Pons (tissue), 1 donor: ENCODE data around the gene SPATA6.
"Not testable (repeated sequence)": the region's sequence is repeated elsewhere in the genome, so short reads cannot be mapped to it uniquely, and the experiment has no call there.

ENCODE experiments used
- DNase-seq: peaks from one replicate; pipeline ENCODE4 v3.0.0-alpha.2; 2016; ENCODE audit warnings: low spot score

SPATA6 gene

GRCh38 chr1:48471691-48472576 lies at the start of gene SPATA6:
Gene SPATA6 (minus strand): TSS chr1:48472204. CDS start chr1:48472008, 196 bp downstream.
- DNase-seq: peak; percentile 97

- not testable (repeated sequence) for DNase-seq
These were observed 47.9 kb upstream of the SPATA6 start for GRCh38 chr1:48519896-48520295.

GRCh38 chr1:48506870-48507269 lies 34.9 kb upstream of the SPATA6 start:
- DNase-seq: no peak

GRCh38 chr1:48500541-48501450 lies 28.8 kb upstream of the SPATA6 start:
- no peak for DNase-seq

GRCh38 chr1:48499211-48499735 lies 27.3 kb upstream of the SPATA6 start:
- DNase-seq: no peak

GRCh38 chr1:48498096-48498791 lies 26.2 kb upstream of the SPATA6 start:
- peak; percentile 84 for DNase-seq

GRCh38 chr1:48495911-48496310 lies 23.9 kb upstream of the SPATA6 start:
- DNase-seq: no peak

GRCh38 chr1:48495166-48495565 lies 23.2 kb upstream of the SPATA6 start:
- no peak for DNase-seq

- DNase-seq: peak; percentile 98
These were observed 22.2 kb upstream of the SPATA6 start for GRCh38 chr1:48493970-48494769.

GRCh38 chr1:48493041-48493440 lies 21.0 kb upstream of the SPATA6 start:
- no peak for DNase-seq

GRCh38 chr1:48492392-48492791 lies 20.4 kb upstream of the SPATA6 start:
- DNase-seq: no peak

- DNase-seq: no peak
These were observed 16.7 kb upstream of the SPATA6 start for GRCh38 chr1:48488721-48489120.

GRCh38 chr1:48480504-48480903 lies 8.5 kb upstream of the SPATA6 start:
- no peak for DNase-seq

- DNase-seq: not testable (repeated sequence)
These were observed 8.0 kb upstream of the SPATA6 start for GRCh38 chr1:48480023-48480422.

- no peak for DNase-seq
These were observed 634 bp upstream of the SPATA6 start for GRCh38 chr1:48472638-48473037.

GRCh38 chr1:48470950-48471690 lies 884 bp downstream of the SPATA6 start:
- peak; percentile 45 for DNase-seq

GRCh38 chr1:48470481-48470855 lies 1.5 kb downstream of the SPATA6 start:
- DNase-seq: peak; percentile 73

- DNase-seq: peak; percentile 92
These were observed 2.2 kb downstream of the SPATA6 start for GRCh38 chr1:48469616-48470480.

GRCh38 chr1:48466594-48466993 lies 5.4 kb downstream of the SPATA6 start:
- DNase-seq: no peak
